Gastrocnemius medialis (tissue), 4 donors: Measurements from ENCODE around the gene PRDM7.

ENCODE experiments used
- POLR2A ChIP-seq, 2 donors: fragments of 450-650 bp; IDR thresholded peaks; one replicate each; pipeline ENCODE4 v1.6.1; 2017; ENCODE audit warnings: antibody characterized with exemption in 2 of 2, mild to moderate bottlenecking in 2 of 2, moderate library complexity in 2 of 2
- TF ChIP-seq, protein P1 (sequence below), 5 experiments: fragments of 450-650 bp in 3 of 5; fragments of 200-600 bp in 2 of 5; sonication (generic) in 2 of 5; IDR thresholded peaks in 4 of 5; conservative IDR thresholded peaks in 1 of 5; 1 replicate in 4 of 5; 2 replicates in 1 of 5; pipeline ENCODE4 v1.5.1; 2016 to 2019; ENCODE audit warnings: antibody characterized with exemption in 5 of 5, mild to moderate bottlenecking in 3 of 5, moderate library complexity in 3 of 5

DNA sequence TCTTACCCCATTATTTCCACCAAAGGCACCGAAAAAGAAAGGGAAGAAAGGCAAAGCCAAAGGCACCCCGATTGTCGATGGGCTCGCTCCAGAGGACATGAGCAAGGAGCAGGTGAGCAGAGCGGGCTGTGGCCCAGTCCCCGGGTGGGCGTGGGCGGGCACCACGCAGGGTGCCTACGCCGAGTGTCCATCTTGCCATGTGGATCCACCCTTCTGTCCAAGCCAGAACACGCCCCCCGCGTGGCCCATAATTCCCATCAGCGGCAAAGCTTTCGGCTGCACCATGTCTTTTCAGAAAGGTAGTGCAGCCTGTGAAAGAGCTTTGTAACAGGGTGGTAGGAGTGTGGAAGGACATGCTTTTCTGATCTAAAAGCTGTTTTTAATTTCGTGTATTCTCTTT, 49.5 kb downstream of the PRDM7 start:
- TF ChIP-seq, protein P1, sequence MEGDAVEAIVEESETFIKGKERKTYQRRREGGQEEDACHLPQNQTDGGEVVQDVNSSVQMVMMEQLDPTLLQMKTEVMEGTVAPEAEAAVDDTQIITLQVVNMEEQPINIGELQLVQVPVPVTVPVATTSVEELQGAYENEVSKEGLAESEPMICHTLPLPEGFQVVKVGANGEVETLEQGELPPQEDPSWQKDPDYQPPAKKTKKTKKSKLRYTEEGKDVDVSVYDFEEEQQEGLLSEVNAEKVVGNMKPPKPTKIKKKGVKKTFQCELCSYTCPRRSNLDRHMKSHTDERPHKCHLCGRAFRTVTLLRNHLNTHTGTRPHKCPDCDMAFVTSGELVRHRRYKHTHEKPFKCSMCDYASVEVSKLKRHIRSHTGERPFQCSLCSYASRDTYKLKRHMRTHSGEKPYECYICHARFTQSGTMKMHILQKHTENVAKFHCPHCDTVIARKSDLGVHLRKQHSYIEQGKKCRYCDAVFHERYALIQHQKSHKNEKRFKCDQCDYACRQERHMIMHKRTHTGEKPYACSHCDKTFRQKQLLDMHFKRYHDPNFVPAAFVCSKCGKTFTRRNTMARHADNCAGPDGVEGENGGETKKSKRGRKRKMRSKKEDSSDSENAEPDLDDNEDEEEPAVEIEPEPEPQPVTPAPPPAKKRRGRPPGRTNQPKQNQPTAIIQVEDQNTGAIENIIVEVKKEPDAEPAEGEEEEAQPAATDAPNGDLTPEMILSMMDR (IDR thresholded peaks at IDR 0.05 in 4 of 5, conservative IDR thresholded peaks at IDR 0.05 in 1 of 5): no peak
- TF ChIP-seq POLR2A (IDR thresholded peaks at IDR 0.05): no peak
